Neural cell (in vitro differentiated cells): Measurements from ENCODE around the gene PUSL1. TPM values are rescaled to one million over a fixed set of nuclear protein-coding genes. Genes with fewer than 3 reads are reported as not detected.

Experiments used
- H2AFZ ChIP-seq: fragments of 200-600, 300-800 bp; sonication (generic), shearing (Covaris generic); 2 replicates; pipeline ENCODE4 v1.6.0; 2014; ENCODE audit warnings: low read depth, mild to moderate bottlenecking, antibody characterized with exemption, low read length, moderate library complexity
- H3F3A ChIP-seq: fragments of 200-600 bp; shearing (Covaris generic); 2 replicates; pipeline ENCODE4 v1.6.1; 2016; ENCODE audit warnings: mild to moderate bottlenecking, moderate library complexity, mixed read lengths, antibody characterized with exemption, low read length; ENCODE audit not compliant: insufficient read depth, poor library complexity, severe bottlenecking
- H3K27ac ChIP-seq: fragments of 200-600, 300-800 bp; sonication (generic), shearing (Covaris generic); 2 replicates; pipeline ENCODE4 v1.5.1; 2014; ENCODE audit warnings: mild to moderate bottlenecking, low read length, moderate library complexity
- H3K27me3 ChIP-seq: fragments of 300-800, 200-600 bp; sonication (generic), shearing (Covaris generic); 2 replicates; pipeline ENCODE4 v1.6.0; 2014; ENCODE audit warnings: mild to moderate bottlenecking, low read depth, low read length, moderate library complexity; ENCODE audit not compliant: insufficient read depth
- H3K36me3 ChIP-seq: fragments of 300-800, 200-600 bp; sonication (generic), shearing (Covaris generic); 2 replicates; pipeline ENCODE4 v1.5.1; 2014; ENCODE audit warnings: mild to moderate bottlenecking, antibody characterized with exemption, low read length, moderate library complexity; ENCODE audit not compliant: insufficient read depth
- H3K4me2 ChIP-seq: fragments of 300-800, 200-600 bp; sonication (generic), shearing (Covaris generic); 2 replicates; pipeline ENCODE4 v1.6.0; 2014; ENCODE audit warnings: mild to moderate bottlenecking, low read length
- H3K4me3 ChIP-seq: fragments of 300-800, 200-600 bp; sonication (generic), shearing (Covaris generic); 2 replicates; pipeline ENCODE4 v1.5.1; 2014; ENCODE audit warnings: mild to moderate bottlenecking, low read length, moderate library complexity
- H3K79me2 ChIP-seq: fragments of 200-600 bp; shearing (Covaris generic); replicated peaks from 2 replicates; pipeline ENCODE4 v1.6.0; 2014; ENCODE audit warnings: mild to moderate bottlenecking, low read length, moderate library complexity; ENCODE audit not compliant: insufficient read depth
- H3K9ac ChIP-seq: fragments of 300-800, 200-600 bp; sonication (generic), shearing (Covaris generic); 2 replicates; pipeline ENCODE4 v1.6.1; 2016; ENCODE audit warnings: mild to moderate bottlenecking, low read length, mixed read lengths
- H3K9me2 ChIP-seq: fragments of 200-600 bp; shearing (Covaris generic); 2 replicates; pipeline ENCODE4 v1.6.1; 2016; ENCODE audit warnings: mild to moderate bottlenecking, low read length, mixed read lengths; ENCODE audit not compliant: insufficient read depth
- H3K9me3 ChIP-seq: fragments of 200-600, 300-800 bp; sonication (generic), shearing (Covaris generic); 2 replicates; pipeline ENCODE4 v1.6.1; 2016; ENCODE audit warnings: mild to moderate bottlenecking, mixed run types, low read length, moderate library complexity, mixed read lengths
- H4K20me1 ChIP-seq: fragments of 200-600 bp; shearing (Covaris generic); 2 replicates; pipeline ENCODE4 v1.6.1; 2016; ENCODE audit warnings: mild to moderate bottlenecking, mixed run types; ENCODE audit not compliant: insufficient read depth
- EP300 ChIP-seq: fragments of 450-650 bp; conservative IDR thresholded peaks from 2 replicates; pipeline ENCODE4 v1.6.1; 2014; ENCODE audit warnings: antibody characterized with exemption, mild to moderate bottlenecking, moderate library complexity; ENCODE audit not compliant: poor library complexity, severe bottlenecking
- EZH2 ChIP-seq: fragments of 200-600, 300-800 bp; shearing (Covaris generic), sonication (generic); IDR thresholded peaks from 2 replicates; pipeline ENCODE4 v1.6.1; 2014; ENCODE audit warnings: antibody characterized with exemption, low read length, borderline replicate concordance, mild to moderate bottlenecking; ENCODE audit not compliant: insufficient read depth, poor library complexity, severe bottlenecking
- MXI1 ChIP-seq: fragments of 450-650 bp; conservative IDR thresholded peaks from 2 replicates; pipeline ENCODE4 v1.6.1; 2014; ENCODE audit warnings: antibody characterized with exemption, mild to moderate bottlenecking; ENCODE audit not compliant: poor library complexity, severe bottlenecking
- POLR2AphosphoS5 ChIP-seq: IDR thresholded peaks from 2 replicates; pipeline ENCODE4 v1.6.1; 2012
- RAD21 ChIP-seq: fragments of 450-650 bp; conservative IDR thresholded peaks from 2 replicates; pipeline ENCODE4 v1.6.1; 2014; ENCODE audit warnings: antibody characterized with exemption, mild to moderate bottlenecking, moderate library complexity
- SMC3 ChIP-seq: fragments of 450-650 bp; conservative IDR thresholded peaks from 2 replicates; pipeline ENCODE4 v1.6.1; 2014; ENCODE audit warnings: antibody characterized with exemption, mild to moderate bottlenecking, moderate library complexity; ENCODE audit not compliant: poor library complexity
- TAF1 ChIP-seq: IDR thresholded peaks from 2 replicates; pipeline ENCODE4 v1.6.1; 2012; ENCODE audit warnings: low read depth
- polyA plus RNA-seq: library from polyadenylated mRNA; depleted of rRNA; stranded (reverse); fragments of >200 nt; gene quantifications from 2 replicates; pipeline ENCODE4 v1.2.3, GENCODE V29; 2014
- TF ChIP-seq, protein P1 (sequence below): fragments of 450-650 bp; IDR thresholded peaks from 2 replicates; pipeline ENCODE4 v1.5.1; 2014; ENCODE audit warnings: antibody characterized with exemption, mild to moderate bottlenecking, moderate library complexity; ENCODE audit not compliant: poor library complexity, severe bottlenecking
- TF ChIP-seq, protein P2 (sequence below): IDR thresholded peaks from 2 replicates; pipeline ENCODE4 v1.6.1; 2012; ENCODE audit warnings: borderline replicate concordance

Gene PUSL1
- polyA plus RNA-seq, 1 donor from 2014 or later, result 25.0 TPM

DNA sequence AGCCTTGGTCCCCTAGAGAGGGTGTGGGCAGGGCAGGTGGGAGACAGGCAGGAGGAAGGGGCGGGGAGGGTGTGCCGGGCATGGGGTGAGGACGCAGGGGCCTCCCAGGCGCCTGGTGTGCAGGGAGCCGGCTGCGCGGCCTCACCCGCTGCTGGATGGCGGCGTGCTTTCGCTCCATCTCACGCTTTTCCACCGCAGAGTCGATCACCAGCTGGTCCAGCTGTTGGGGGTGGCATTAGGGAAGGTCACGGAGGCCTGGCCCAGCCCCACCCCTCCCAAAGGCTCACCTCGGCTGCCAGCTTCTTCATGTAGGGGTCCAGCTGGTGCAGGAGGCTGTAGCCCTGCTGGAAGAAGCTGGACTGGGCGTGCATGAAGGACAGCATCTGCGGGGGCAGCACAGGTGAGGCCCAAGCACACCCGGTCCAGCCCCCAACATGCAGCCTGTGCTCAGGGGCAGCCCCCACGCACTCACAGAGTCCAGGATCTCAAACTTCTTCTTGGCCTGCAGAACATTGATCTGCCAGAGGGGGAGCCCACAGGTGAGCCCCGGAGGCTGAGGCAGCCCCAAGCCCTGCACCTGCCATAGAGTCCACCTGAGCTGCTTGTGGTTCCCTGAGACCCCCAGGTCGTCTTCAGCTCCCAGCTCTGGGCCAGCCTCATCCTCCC is 8.6 kb upstream of the PUSL1 start:
- H3K27ac ChIP-seq, result no peak overlapping the region
- H3K4me3 ChIP-seq, result no peak overlapping the region

DNA sequence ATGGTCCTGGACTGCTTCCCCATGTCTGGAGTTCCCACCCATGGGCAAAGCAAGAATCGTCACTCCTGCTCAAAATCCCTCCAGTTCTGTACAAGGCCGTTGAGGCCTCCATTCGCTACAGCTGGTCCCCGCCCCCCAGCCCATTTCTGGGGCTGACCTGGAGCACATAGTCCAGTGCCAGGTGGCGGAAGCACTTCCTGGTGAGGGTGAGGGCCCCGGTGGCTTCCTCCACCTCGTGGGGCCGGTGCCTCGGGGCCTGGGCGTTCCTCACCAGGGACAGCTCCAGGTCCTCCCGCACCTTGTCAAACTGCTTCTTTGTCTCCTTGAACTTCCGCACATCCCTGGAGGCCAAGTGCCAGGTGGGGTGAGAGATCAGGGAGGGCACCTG is 8.1 kb upstream of the PUSL1 start:
- TF ChIP-seq POLR2AphosphoS5, result no peak
- no peak for TF ChIP-seq RAD21
- TF ChIP-seq EZH2, result no peak
- TF ChIP-seq MXI1, result no peak
- TF ChIP-seq TAF1, result no peak
- TF ChIP-seq, protein P1, sequence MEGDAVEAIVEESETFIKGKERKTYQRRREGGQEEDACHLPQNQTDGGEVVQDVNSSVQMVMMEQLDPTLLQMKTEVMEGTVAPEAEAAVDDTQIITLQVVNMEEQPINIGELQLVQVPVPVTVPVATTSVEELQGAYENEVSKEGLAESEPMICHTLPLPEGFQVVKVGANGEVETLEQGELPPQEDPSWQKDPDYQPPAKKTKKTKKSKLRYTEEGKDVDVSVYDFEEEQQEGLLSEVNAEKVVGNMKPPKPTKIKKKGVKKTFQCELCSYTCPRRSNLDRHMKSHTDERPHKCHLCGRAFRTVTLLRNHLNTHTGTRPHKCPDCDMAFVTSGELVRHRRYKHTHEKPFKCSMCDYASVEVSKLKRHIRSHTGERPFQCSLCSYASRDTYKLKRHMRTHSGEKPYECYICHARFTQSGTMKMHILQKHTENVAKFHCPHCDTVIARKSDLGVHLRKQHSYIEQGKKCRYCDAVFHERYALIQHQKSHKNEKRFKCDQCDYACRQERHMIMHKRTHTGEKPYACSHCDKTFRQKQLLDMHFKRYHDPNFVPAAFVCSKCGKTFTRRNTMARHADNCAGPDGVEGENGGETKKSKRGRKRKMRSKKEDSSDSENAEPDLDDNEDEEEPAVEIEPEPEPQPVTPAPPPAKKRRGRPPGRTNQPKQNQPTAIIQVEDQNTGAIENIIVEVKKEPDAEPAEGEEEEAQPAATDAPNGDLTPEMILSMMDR, result no peak
- no peak for TF ChIP-seq SMC3
- no peak for TF ChIP-seq EP300
- TF ChIP-seq, protein P2, sequence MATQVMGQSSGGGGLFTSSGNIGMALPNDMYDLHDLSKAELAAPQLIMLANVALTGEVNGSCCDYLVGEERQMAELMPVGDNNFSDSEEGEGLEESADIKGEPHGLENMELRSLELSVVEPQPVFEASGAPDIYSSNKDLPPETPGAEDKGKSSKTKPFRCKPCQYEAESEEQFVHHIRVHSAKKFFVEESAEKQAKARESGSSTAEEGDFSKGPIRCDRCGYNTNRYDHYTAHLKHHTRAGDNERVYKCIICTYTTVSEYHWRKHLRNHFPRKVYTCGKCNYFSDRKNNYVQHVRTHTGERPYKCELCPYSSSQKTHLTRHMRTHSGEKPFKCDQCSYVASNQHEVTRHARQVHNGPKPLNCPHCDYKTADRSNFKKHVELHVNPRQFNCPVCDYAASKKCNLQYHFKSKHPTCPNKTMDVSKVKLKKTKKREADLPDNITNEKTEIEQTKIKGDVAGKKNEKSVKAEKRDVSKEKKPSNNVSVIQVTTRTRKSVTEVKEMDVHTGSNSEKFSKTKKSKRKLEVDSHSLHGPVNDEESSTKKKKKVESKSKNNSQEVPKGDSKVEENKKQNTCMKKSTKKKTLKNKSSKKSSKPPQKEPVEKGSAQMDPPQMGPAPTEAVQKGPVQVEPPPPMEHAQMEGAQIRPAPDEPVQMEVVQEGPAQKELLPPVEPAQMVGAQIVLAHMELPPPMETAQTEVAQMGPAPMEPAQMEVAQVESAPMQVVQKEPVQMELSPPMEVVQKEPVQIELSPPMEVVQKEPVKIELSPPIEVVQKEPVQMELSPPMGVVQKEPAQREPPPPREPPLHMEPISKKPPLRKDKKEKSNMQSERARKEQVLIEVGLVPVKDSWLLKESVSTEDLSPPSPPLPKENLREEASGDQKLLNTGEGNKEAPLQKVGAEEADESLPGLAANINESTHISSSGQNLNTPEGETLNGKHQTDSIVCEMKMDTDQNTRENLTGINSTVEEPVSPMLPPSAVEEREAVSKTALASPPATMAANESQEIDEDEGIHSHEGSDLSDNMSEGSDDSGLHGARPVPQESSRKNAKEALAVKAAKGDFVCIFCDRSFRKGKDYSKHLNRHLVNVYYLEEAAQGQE, result no peak
- Histone ChIP-seq H3K36me3 (no peaks in the 10 kb centered on the region), H3K27me3 (no peaks in the 10 kb centered on the region), H3F3A (no peaks in the 10 kb centered on the region), H3K4me3 (no peak overlapping the region), H4K20me1 (peaks cover 2% of the 10 kb centered on the region), H3K27ac (no peak overlapping the region), H2AFZ (no peak overlapping the region), H3K4me2 (no peak overlapping the region), H3K79me2 (peaks cover 15% of the 10 kb centered on the region), H3K9me2 (no peaks in the 10 kb centered on the region), H3K9ac (no peak overlapping the region), H3K9me3 (no peaks in the 10 kb centered on the region)

More for the DNA sequence above, 8.6 kb upstream of the PUSL1 start:
- Histone ChIP-seq H3K27me3 (no peaks in the 10 kb centered on the region), H3K4me2 (no peak overlapping the region), H2AFZ (no peak overlapping the region), H3K9me2 (no peaks in the 10 kb centered on the region), H3K79me2 (peaks cover 9% of the 10 kb centered on the region), H3K36me3 (no peaks in the 10 kb centered on the region), H3K9ac (no peak overlapping the region), H4K20me1 (peaks cover 2% of the 10 kb centered on the region), H3K9me3 (no peaks in the 10 kb centered on the region), H3F3A (no peaks in the 10 kb centered on the region)
- TF ChIP-seq, protein P2, result no peak
- TF ChIP-seq, protein P1, result peak; percentile 43
- TF ChIP-seq POLR2AphosphoS5, result no peak
